IPS DF 19.7 (cell line): Measurements from ENCODE around the gene SDK1.
A peak's percentile ranks its signal among the peaks of the same experiment; 100 is the strongest.

Experiments used
- DNase-seq: peaks from one replicate; pipeline ENCODE4 v3.0.0-alpha.2; 2013; ENCODE audit warnings: low read depth, low spot score

Gene SDK1

GRCh38 chr7:3404501-3404900 is 103.4 kb downstream of the SDK1 start:
- no peak for DNase-seq

GRCh38 chr7:3408814-3409595 is 108.0 kb downstream of the SDK1 start:
- DNase-seq = no peak

GRCh38 chr7:3412871-3413270 is 111.8 kb downstream of the SDK1 start:
- no peak for DNase-seq

GRCh38 chr7:3415861-3416312 is 114.8 kb downstream of the SDK1 start:
- DNase-seq = no peak

GRCh38 chr7:3416453-3416852 is 115.4 kb downstream of the SDK1 start:
- no peak for DNase-seq

GRCh38 chr7:3425087-3425486 is 124.0 kb downstream of the SDK1 start:
- no peak for DNase-seq

- DNase-seq = no peak
Observed at GRCh38 chr7:3426064-3426463, 125.0 kb downstream of the SDK1 start.

- DNase-seq = no peak
Observed at GRCh38 chr7:3427957-3428356, 126.9 kb downstream of the SDK1 start.

- no peak for DNase-seq
Observed at GRCh38 chr7:3429981-3430380, 128.9 kb downstream of the SDK1 start.

- DNase-seq = peak; percentile 40
Observed at GRCh38 chr7:3430588-3430987, 129.5 kb downstream of the SDK1 start.

- DNase-seq = no peak
Observed at GRCh38 chr7:3431306-3431705, 130.3 kb downstream of the SDK1 start.

GRCh38 chr7:3432911-3433310 is 131.9 kb downstream of the SDK1 start:
- no peak for DNase-seq

GRCh38 chr7:3434611-3435010 is 133.6 kb downstream of the SDK1 start:
- no peak for DNase-seq

- no peak for DNase-seq
Observed at GRCh38 chr7:3436112-3436511, 135.1 kb downstream of the SDK1 start.

GRCh38 chr7:3436746-3437145 is 135.7 kb downstream of the SDK1 start:
- no peak for DNase-seq

GRCh38 chr7:3437467-3437866 is 136.4 kb downstream of the SDK1 start:
- DNase-seq = no peak

- no peak for DNase-seq
Observed at GRCh38 chr7:3438352-3438751, 137.3 kb downstream of the SDK1 start.

GRCh38 chr7:3439333-3440030 is 138.4 kb downstream of the SDK1 start:
- DNase-seq = no peak

- DNase-seq = no peak
Observed at GRCh38 chr7:3440509-3440908, 139.5 kb downstream of the SDK1 start.

GRCh38 chr7:3443716-3444115 is 142.7 kb downstream of the SDK1 start:
- DNase-seq = no peak

- DNase-seq = no peak
Observed at GRCh38 chr7:3446786-3447185, 145.7 kb downstream of the SDK1 start.

- no peak for DNase-seq
Observed at GRCh38 chr7:3451701-3452100, 150.6 kb downstream of the SDK1 start.

- no peak for DNase-seq
Observed at GRCh38 chr7:3453398-3453797, 152.3 kb downstream of the SDK1 start.
